ENCODE results near the gene CD9. TPM values are rescaled to one million over a fixed set of nuclear protein-coding genes. Genes with fewer than 3 reads are reported as not detected.
"Not testable (repeated sequence)": the region's sequence is repeated elsewhere in the genome, so short reads cannot be mapped to it uniquely, and the experiment has no call there.

The CD9 gene, protein sequence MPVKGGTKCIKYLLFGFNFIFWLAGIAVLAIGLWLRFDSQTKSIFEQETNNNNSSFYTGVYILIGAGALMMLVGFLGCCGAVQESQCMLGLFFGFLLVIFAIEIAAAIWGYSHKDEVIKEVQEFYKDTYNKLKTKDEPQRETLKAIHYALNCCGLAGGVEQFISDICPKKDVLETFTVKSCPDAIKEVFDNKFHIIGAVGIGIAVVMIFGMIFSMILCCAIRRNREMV
- 100 to 1,000 TPM; 117 to 248 (median 134) TPM for total RNA-seq
- 212 TPM for polyA plus RNA-seq
- long read RNA-seq, donor 1, transcript CD9-201 (8 exons, 1,218 nt): major isoform, 159 of 182 reads
- long read RNA-seq, donor 1, partial matches to known transcripts: 8 of 182 reads
- long read RNA-seq, donor 1, other reads (novel, unspliced or antisense): 14 of 182 reads
- long read RNA-seq, donor 2, transcript CD9-201 (8 exons, 1,218 nt): major isoform, 59 of 75 reads
- long read RNA-seq, donor 2, partial matches to known transcripts: 2 of 75 reads
- long read RNA-seq, donor 2, other reads (novel, unspliced or antisense): 10 of 75 reads
- long read RNA-seq, donor 3, transcript CD9-201 (8 exons, 1,218 nt): major isoform, 554 of 609 reads
- long read RNA-seq, donor 3, transcript CD9-216 (7 exons, 970 nt): minor isoform, 5 of 609 reads
- long read RNA-seq, donor 3, partial matches to known transcripts: 12 of 609 reads
- long read RNA-seq, donor 3, other reads (novel, unspliced or antisense): 33 of 609 reads
- long read RNA-seq, donor 4, transcript CD9-201 (8 exons, 1,218 nt): major isoform, 54 of 68 reads
- long read RNA-seq, donor 4, partial matches to known transcripts: 3 of 68 reads
- long read RNA-seq, donor 4, other reads (novel, unspliced or antisense): 10 of 68 reads

DNA sequence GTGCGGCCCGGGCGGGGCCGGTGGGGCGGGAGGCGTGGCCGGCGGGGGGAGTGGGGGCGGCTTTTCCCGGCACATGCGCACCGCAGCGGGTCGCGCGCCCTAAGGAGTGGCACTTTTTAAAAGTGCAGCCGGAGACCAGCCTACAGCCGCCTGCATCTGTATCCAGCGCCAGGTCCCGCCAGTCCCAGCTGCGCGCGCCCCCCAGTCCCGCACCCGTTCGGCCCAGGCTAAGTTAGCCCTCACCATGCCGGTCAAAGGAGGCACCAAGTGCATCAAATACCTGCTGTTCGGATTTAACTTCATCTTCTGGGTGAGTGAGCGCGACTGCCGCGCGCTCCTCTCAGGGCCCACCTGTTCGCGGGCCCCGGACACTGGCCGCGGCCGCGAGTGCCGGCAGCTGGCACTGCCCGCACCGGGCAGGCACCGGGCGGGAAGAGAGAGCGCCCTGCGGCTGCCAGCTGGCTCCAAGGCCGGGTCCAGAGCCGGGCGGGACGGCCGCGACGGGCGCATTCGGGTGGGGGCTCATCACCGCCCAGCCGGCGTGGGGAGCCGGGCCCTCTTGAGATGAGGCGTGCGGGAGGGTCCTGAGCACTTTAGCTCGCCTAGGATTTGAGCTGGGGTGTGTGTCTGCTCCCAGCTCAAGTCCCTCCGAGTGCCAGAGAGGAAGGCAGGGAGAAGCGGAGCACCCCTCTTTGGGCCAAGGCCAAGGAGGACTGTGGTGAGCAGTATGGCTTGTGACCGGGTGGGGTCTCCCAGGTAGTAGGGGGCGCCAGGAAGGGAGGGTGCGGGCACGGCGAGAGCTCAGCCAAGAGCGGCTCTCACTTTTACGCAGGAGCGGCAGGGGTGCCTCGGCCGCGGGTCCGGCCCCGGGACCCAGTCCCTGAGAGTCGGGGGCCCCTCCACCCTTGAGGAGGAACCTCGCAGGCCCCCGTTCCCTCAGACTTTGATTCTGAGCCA, at the start of gene CD9:
Gene CD9 (plus strand): TSS at position 145 of the 957 bp plus-strand sequence. CDS start 100 bp downstream, at position 245.
- H3K4me1 ChIP-seq (ENCODE audit: control insufficient read depth, insufficient read depth, low read length): no peaks in the 10 kb centered on the region
- peak within 1 kb of the TSS; percentile 94 for H3K27ac ChIP-seq (ENCODE audit: low read length)
- intact Hi-C loops (cut with DNase I): loop anchor here in 2 of 4 donors (2.0 to 5.0 kb wide), 2 partner anchors 26 to 37 kb away; no protein-coding TSS in a partner anchor
- H3K27me3 ChIP-seq (ENCODE audit: control insufficient read depth, insufficient read depth): no peaks in the 10 kb centered on the region
- WGBS: under 1% methylated on average over 81 of the region's 81 CpGs
- H3K9me3 ChIP-seq (ENCODE audit: control insufficient read depth, low read length): no peaks in the 10 kb centered on the region
- H3K4me3 ChIP-seq (ENCODE audit: low read length): peak within 1 kb of the TSS; percentile 79
- DNase-seq: peak; percentile 81 to 91 (median 90)
- peak; percentile 62 to 78 for ATAC-seq

DNA sequence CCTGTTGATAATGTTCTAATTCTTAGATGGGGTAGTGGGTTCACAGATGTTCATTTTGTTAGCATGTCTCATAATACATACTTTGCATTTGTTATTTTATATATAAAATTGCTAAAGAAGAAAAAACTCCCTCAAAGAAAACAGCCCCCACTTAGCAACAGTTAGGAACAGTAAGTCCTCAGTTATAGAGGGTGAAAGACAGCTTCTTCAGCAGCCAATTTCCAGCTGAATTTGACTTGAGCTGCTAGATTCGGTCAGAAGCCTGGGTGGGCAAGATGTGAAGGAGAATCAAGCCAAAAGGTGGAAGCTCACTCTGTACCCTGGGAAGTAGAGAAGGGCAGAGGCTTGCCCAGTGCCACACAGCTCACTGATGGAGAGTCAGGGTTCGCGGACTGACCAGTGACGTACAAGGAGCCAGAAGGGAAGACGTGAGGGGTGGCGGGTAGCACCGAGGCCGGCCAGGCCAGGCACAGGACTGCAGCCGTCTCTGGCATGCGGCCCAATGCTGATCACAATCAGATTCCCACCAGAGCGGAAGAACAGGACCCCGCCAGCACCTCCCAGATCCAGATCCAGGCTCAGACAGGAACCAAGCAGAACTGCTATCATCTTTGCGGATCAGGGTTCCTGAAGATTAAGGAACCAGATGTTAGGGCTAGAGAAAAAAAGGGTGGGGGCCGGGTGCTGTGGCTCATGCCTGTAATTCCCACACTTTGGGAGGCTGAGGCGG, 45.3 kb upstream of the CD9 start:
- WGBS: 57% methylated on average over 15 of the region's 15 CpGs
- intact Hi-C loops (cut with DNase I): no loop called here
- ATAC-seq: peak; percentile 82 to 90
- Histone ChIP-seq H3K4me1 (ENCODE audit: control insufficient read depth, insufficient read depth, low read length) (no peaks in the 10 kb centered on the region), H3K27ac (ENCODE audit: low read length) (peak overlapping the region; percentile 76), H3K9me3 (ENCODE audit: control insufficient read depth, low read length) (no peaks in the 10 kb centered on the region), H3K27me3 (ENCODE audit: control insufficient read depth, insufficient read depth) (no peaks in the 10 kb centered on the region), H3K4me3 (ENCODE audit: low read length) (no peak overlapping the region)
- peak; percentile 75 to 90 (median 86) for DNase-seq

DNA sequence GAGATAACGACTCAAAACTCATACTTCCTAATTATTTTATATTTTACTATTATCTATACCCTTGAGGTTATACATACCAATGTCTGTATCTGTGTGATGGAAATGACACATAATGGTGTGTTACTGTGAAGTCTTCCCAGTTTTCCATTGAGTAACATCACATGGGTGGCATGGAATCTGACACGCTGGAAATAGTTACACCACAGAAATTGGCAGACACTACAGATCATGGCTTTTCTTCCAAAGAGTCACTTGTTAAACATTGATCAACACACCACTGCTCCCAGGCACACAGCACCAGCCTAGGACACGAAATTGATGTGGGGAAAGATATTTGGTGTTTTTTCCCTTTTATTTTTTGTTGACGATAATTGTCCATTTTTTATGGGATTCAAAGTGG, 42.7 kb upstream of the CD9 start:
- ATAC-seq: no peak
- Histone ChIP-seq H3K9me3 (ENCODE audit: control insufficient read depth, low read length) (no peaks in the 10 kb centered on the region), H3K27ac (ENCODE audit: low read length) (no peak overlapping the region), H3K27me3 (ENCODE audit: control insufficient read depth, insufficient read depth) (no peaks in the 10 kb centered on the region), H3K4me1 (ENCODE audit: control insufficient read depth, insufficient read depth, low read length) (peaks cover 4% of the 10 kb centered on the region), H3K4me3 (ENCODE audit: low read length) (no peak overlapping the region)
- WGBS: 95% methylated on average over 4 of the region's 4 CpGs
- DNase-seq: no peak
- intact Hi-C loops (cut with DNase I): no loop called here

DNA sequence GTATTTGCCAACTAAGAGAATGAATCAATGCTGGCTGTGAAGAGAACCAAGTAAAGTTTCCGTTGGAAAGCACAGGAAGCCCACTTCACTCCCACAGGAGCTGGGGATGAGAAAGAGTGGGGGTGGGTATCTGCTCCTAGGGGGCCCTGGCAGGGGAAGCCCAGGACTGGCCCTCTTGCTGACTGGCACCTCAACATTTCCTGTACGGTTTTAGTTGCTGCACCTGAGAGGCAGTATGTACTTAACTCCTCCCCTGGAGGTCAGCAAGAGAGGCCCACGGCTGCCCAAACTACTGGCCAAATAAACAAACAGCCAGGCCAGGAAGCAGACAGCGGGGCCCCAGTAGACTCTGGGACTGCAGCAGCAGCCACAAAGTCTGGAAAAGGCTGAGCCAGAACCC, 41.9 kb upstream of the CD9 start:
- intact Hi-C loops (cut with DNase I): no loop called here
- Histone ChIP-seq H3K4me3 (ENCODE audit: low read length) (no peak overlapping the region), H3K27ac (ENCODE audit: low read length) (no peak overlapping the region), H3K4me1 (ENCODE audit: control insufficient read depth, insufficient read depth, low read length) (peaks cover 4% of the 10 kb centered on the region), H3K27me3 (ENCODE audit: control insufficient read depth, insufficient read depth) (no peaks in the 10 kb centered on the region), H3K9me3 (ENCODE audit: control insufficient read depth, low read length) (no peaks in the 10 kb centered on the region)
- peak in 1 of 3 donors; percentile 63 for DNase-seq
- WGBS: 50% methylated on average over 4 of the region's 4 CpGs
- ATAC-seq: peak; percentile 30 to 32

DNA sequence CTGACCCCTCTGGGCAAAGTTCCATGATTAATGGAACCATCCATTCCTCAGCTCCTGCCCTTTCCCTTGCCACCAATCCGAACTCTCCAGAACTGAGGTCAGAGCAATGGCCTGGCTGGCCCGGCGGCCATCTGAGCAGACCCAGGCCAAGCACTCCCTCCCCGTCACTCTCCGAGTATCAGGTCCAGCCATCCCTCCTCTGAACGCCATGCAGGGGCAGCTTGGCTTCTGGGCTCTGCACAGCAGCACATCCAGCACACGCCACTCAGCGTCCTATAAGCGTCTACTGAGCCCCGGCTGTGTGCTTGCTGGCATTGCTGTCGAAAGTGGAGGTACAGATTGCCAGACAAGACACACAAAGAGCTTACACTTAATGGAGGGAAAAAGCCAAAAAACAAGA, 41.5 kb upstream of the CD9 start:
- H3K27me3 ChIP-seq (ENCODE audit: control insufficient read depth, insufficient read depth): no peaks in the 10 kb centered on the region
- peaks cover 4% of the 10 kb centered on the region for H3K4me1 ChIP-seq (ENCODE audit: control insufficient read depth, insufficient read depth, low read length)
- WGBS: 68% methylated on average over 11 of the region's 11 CpGs
- peak overlapping the region; percentile 75 for H3K27ac ChIP-seq (ENCODE audit: low read length)
- ATAC-seq (peak in 1 of 2 donors; percentile 6), DNase-seq (peak in 1 of 3 donors; percentile 37)
- intact Hi-C loops (cut with DNase I): no loop called here
- no peaks in the 10 kb centered on the region for H3K9me3 ChIP-seq (ENCODE audit: control insufficient read depth, low read length)
- no peak overlapping the region for H3K4me3 ChIP-seq (ENCODE audit: low read length)

DNA sequence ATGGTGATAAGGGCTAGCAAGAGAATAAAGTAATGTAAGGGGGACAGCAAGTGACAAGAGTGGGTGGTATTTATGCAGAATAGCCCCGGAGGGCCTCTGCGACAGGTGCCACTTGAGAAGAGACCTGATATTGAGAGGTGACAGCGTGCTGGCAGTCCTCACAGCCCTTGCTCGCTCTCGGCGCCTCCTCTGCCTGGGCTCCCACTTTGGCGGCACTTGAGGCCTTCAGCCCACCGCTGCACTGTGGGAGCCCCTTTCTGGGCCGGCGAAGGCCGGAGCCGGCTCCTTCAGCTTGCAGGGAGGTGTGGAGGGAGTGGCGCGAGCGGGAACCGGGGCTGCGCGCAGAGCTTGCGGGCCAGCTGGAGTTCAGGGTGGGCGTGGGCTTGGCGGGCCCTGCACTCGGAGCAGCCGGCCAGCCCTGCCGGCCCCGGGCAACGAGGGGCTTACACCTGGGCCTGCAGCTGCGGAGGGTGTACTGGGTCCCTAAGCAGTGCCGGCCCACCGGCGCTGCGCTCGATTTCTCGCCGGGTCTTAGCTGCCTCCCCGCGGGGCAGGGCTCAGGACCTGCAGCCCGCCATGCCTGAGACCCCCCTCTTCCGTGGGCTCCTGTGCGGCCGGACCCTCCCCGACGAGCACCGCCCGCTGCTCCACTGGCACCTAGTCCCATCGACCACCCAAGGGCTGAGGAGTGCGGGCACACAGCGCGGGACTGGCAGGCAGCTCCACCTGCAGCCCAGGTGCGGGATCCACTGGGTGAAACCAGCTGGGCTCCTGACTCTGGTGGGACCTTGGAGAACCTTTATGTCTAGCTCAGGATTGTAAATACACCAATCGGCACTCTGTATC, 40.8 kb upstream of the CD9 start:
- H3K27me3 ChIP-seq (ENCODE audit: control insufficient read depth, insufficient read depth); ATAC-seq; H3K9me3 ChIP-seq (ENCODE audit: control insufficient read depth, low read length); H3K4me1 ChIP-seq (ENCODE audit: control insufficient read depth, insufficient read depth, low read length); intact Hi-C loops (cut with DNase I); H3K4me3 ChIP-seq (ENCODE audit: low read length); H3K27ac ChIP-seq (ENCODE audit: low read length): not testable (repeated sequence)
- WGBS: 84% methylated on average over 50 of the region's 50 CpGs
- peak in 1 of 3 donors; percentile 60 for DNase-seq

DNA sequence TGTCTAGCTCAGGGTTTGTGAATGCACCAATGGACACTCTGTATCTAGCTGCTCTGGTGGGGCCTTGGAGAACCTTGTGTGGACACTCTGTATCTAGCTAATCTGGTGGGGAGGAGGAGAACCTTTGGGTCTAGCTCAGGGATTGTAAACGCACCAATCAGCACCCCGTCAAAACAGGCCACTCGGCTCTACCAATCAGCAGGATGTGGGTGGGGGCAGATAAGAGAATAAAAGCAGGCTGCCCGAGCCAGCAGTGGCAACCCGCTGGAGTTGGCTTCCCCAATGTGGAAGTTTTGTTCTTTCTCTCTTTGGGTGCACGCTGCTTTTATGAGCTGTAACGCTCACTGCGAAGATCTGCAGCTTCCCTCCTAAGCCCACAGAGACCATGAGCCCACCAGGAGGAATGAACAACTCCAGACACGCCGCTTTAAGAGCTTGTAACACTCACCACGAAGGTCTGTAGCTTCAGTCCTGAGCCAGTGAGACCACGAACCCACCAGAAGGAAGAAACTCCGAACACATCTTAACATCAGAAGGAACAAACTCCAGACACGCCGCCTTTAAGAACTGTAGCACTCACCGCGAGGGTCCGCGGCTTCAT, 40.1 kb upstream of the CD9 start:
- H3K4me1 ChIP-seq (ENCODE audit: control insufficient read depth, insufficient read depth, low read length); H3K27me3 ChIP-seq (ENCODE audit: control insufficient read depth, insufficient read depth); H3K4me3 ChIP-seq (ENCODE audit: low read length); H3K9me3 ChIP-seq (ENCODE audit: control insufficient read depth, low read length); ATAC-seq; H3K27ac ChIP-seq (ENCODE audit: low read length); intact Hi-C loops (cut with DNase I): not testable (repeated sequence)
- 86% methylated on average over 19 of the region's 19 CpGs for WGBS
- DNase-seq: peak in 1 of 3 donors; percentile 29

- Histone ChIP-seq H3K9me3 (ENCODE audit: control insufficient read depth, low read length) (no peaks in the 10 kb centered on the region), H3K4me3 (ENCODE audit: low read length) (no peak overlapping the region), H3K27ac (ENCODE audit: low read length) (peak overlapping the region; percentile 37), H3K4me1 (ENCODE audit: control insufficient read depth, insufficient read depth, low read length) (peaks cover 4% of the 10 kb centered on the region), H3K27me3 (ENCODE audit: control insufficient read depth, insufficient read depth) (no peaks in the 10 kb centered on the region)
- peak; percentile 59 to 85 for ATAC-seq
- DNase-seq: peak; percentile 65 to 84 (median 82)
- 33% methylated on average over 16 of the region's 16 CpGs for WGBS
- intact Hi-C loops (cut with DNase I): no loop called here
These were observed 38.9 kb upstream of the CD9 start for GRCh38 chr12:6161124-6161882.

Data from right cardiac atrium (tissue), 5 donors.